GM23248 (cell line): Measurements from ENCODE around the gene SLC1A7.

Source experiments
- EZH2 ChIP-seq: fragments of 200-600 bp; sonication (generic); IDR thresholded peaks from 2 replicates; pipeline ENCODE4 v1.6.1; 2018; ENCODE audit warnings: antibody characterized with exemption, mild to moderate bottlenecking; ENCODE audit not compliant: insufficient read depth, poor library complexity, severe bottlenecking
- EZH2phosphoT487 ChIP-seq: fragments of 200-600 bp; sonication (generic); IDR thresholded peaks from 2 replicates; pipeline ENCODE4 v1.6.1; 2018; ENCODE audit warnings: antibody characterized with exemption, moderate library complexity, mild to moderate bottlenecking, low read depth; ENCODE audit not compliant: insufficient read depth

DNA sequence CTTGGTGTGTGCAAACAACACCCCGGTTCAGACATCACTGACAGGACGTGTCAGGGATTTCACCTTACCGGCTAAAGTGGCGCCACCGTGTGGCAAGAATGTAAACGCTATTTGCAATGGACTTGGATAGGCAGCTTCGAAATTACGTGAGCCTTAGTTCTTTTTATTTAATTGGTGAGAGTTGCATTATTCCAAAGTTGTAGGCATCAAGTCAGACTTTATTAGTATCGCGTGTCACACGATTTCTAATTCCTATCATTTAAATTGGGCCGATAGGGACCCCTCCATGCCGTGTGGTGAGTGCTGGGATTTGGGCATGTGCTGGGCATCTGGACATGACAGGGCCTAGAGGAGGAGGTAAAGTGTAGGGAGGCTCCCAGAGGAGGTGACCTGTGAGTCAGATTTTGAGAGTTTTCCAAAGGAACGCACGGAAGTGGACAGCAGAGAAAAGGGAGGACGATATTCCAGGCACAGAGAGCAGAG is 39.7 kb upstream of the SLC1A7 start:
- TF ChIP-seq EZH2: no peak
- no peak for TF ChIP-seq EZH2phosphoT487
